Measurements from ENCODE around the gene PTPN3. TPM values are rescaled to one million over a fixed set of nuclear protein-coding genes. Genes with fewer than 3 reads are reported as not detected.

The PTPN3 gene
- total RNA-seq, 2 experiments from 2014 or later = not detected

DNA sequence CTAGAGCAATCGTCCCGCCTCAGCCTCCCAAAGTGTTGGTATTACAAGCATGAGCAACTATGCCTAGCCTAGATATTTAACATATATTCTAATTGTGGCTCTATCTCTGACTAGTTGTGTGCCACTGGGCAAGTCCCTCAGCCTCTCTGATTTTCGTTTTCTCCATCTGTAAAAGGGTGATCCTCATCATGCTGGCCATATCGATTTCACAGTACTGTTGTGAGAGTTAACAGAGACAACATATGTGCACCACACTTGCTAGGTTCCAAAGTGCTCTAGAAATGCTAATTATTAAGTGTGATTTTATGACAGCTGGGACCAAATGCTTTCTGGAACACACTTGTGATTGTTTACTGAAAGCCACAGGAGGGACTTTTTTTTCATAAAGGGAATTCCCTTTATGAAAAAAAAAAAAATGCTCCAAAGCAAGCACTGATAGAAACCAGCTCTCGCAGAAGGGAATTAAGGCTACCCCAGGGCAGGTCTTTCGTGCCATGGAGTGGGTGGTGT is 98.8 kb downstream of the PTPN3 start:
- Histone ChIP-seq H3K27ac (ENCODE audit: low read depth, low read length, poor library complexity, severe bottlenecking) (no peak overlapping the region), H3K79me2 (ENCODE audit: insufficient read depth, low read depth, low read length) (no peaks in the 10 kb centered on the region), H3K36me3 (ENCODE audit: insufficient read depth, low read length) (no peaks in the 10 kb centered on the region), H3K9me3 (ENCODE audit: low read length) (no peaks in the 10 kb centered on the region), H2AFZ (ENCODE audit: low read length) (no peak overlapping the region), H3K4me3 (ENCODE audit: low read depth, low read length, poor library complexity, severe bottlenecking) (no peak overlapping the region), H3K4me1 (ENCODE audit: insufficient read depth, low read length, poor library complexity, severe bottlenecking) (no peaks in the 10 kb centered on the region), H3K4me2 (ENCODE audit: low read length) (no peak overlapping the region), H3K9me2 (ENCODE audit: insufficient read depth, low read length) (no peaks in the 10 kb centered on the region), H4K20me1 (ENCODE audit: insufficient read depth, low read length) (no peaks in the 10 kb centered on the region)
- intact Hi-C loops (cut with micrococcal nuclease; ENCODE audit: unreplicated experiment) = no loop called here
- ChIA-PET POLR2A (interaction anchor here (0.6 kb wide), 1 partner anchor 1662 kb away, joined by 4 read pairs; no protein-coding TSS in a partner anchor), CTCF (ENCODE audit: unreplicated experiment) (no interaction called here)
- DNase-seq (ENCODE audit: low spot score) = no peak
- BruUV-seq (replicated peaks) = no TSS peak
- TF ChIP-seq EZH2phosphoT487 (IDR thresholded peaks at IDR 0.05; ENCODE audit: borderline replicate concordance, low read depth, low read length) (no peak), CTCF (conservative IDR thresholded peaks at IDR 0.05; ENCODE audit: low read length) (no peak)

- Histone ChIP-seq H3K4me1 (ENCODE audit: insufficient read depth, low read length, poor library complexity, severe bottlenecking) (no peaks in the 10 kb centered on the region), H2AFZ (ENCODE audit: low read length) (no peak overlapping the region), H3K4me2 (ENCODE audit: low read length) (no peak overlapping the region), H3K36me3 (ENCODE audit: insufficient read depth, low read length) (no peaks in the 10 kb centered on the region), H3K9me2 (ENCODE audit: insufficient read depth, low read length) (no peaks in the 10 kb centered on the region), H3K79me2 (ENCODE audit: insufficient read depth, low read depth, low read length) (no peaks in the 10 kb centered on the region), H3K4me3 (ENCODE audit: low read depth, low read length, poor library complexity, severe bottlenecking) (no peak overlapping the region), H3K9me3 (ENCODE audit: low read length) (no peaks in the 10 kb centered on the region), H3K27ac (ENCODE audit: low read depth, low read length, poor library complexity, severe bottlenecking) (no peak overlapping the region), H4K20me1 (ENCODE audit: insufficient read depth, low read length) (no peaks in the 10 kb centered on the region)
- BruUV-seq (replicated peaks) = no TSS peak
- ChIA-PET POLR2A (no interaction called here), CTCF (ENCODE audit: unreplicated experiment) (no interaction called here)
- intact Hi-C loops (cut with micrococcal nuclease; ENCODE audit: unreplicated experiment) = no loop called here
- no peak for DNase-seq (ENCODE audit: low spot score)
- TF ChIP-seq EZH2phosphoT487 (IDR thresholded peaks at IDR 0.05; ENCODE audit: borderline replicate concordance, low read depth, low read length) (no peak), CTCF (conservative IDR thresholded peaks at IDR 0.05; ENCODE audit: low read length) (no peak)
Observed at GRCh38 chr9:109391176-109391575, 106.9 kb downstream of the PTPN3 start.

DNA sequence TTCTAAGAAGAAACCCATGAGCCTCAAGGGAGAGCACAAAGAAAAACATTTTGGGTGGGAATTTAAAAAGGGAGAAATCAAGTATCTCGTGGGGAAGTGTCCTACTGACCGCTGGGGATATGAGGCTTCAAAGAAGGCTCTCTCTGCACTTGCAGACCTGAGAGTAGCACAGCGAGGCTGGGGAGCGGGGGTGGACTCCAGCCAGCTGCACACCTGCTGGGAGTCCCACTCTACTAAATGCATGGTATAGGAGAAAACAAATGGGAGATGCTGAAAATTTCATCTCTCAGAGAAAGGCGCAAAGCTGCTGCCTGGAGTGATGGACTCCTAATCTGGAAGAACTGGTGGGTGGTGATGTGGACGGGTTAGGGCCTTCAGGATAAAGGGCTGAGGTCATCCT is 110.3 kb downstream of the PTPN3 start:
- ChIA-PET CTCF (ENCODE audit: unreplicated experiment) (no interaction called here), POLR2A (interaction anchor here (0.6 kb wide), 1 partner anchor 1334 kb away, joined by 3 read pairs; no protein-coding TSS in a partner anchor)
- Histone ChIP-seq H3K4me3 (ENCODE audit: low read depth, low read length, poor library complexity, severe bottlenecking) (no peak overlapping the region), H3K27ac (ENCODE audit: low read depth, low read length, poor library complexity, severe bottlenecking) (no peak overlapping the region), H3K9me3 (ENCODE audit: low read length) (no peaks in the 10 kb centered on the region), H4K20me1 (ENCODE audit: insufficient read depth, low read length) (no peaks in the 10 kb centered on the region), H2AFZ (ENCODE audit: low read length) (no peak overlapping the region), H3K36me3 (ENCODE audit: insufficient read depth, low read length) (no peaks in the 10 kb centered on the region), H3K4me1 (ENCODE audit: insufficient read depth, low read length, poor library complexity, severe bottlenecking) (no peaks in the 10 kb centered on the region), H3K4me2 (ENCODE audit: low read length) (no peak overlapping the region), H3K9me2 (ENCODE audit: insufficient read depth, low read length) (no peaks in the 10 kb centered on the region), H3K79me2 (ENCODE audit: insufficient read depth, low read depth, low read length) (no peaks in the 10 kb centered on the region)
- DNase-seq (ENCODE audit: low spot score) = no peak
- intact Hi-C loops (cut with micrococcal nuclease; ENCODE audit: unreplicated experiment) = no loop called here
- BruUV-seq (replicated peaks) = no TSS peak
- TF ChIP-seq EZH2phosphoT487 (IDR thresholded peaks at IDR 0.05; ENCODE audit: borderline replicate concordance, low read depth, low read length) (no peak), CTCF (conservative IDR thresholded peaks at IDR 0.05; ENCODE audit: low read length) (no peak)
